Ureter (tissue), 1 donor: ENCODE results near the gene OR4F3. TPM values are rescaled to one million over a fixed set of nuclear protein-coding genes. Genes with fewer than 3 reads are reported as not detected.
"Not testable (repeated sequence)": the region's sequence is repeated elsewhere in the genome, so short reads cannot be mapped to it uniquely, and the experiment has no call there.

Source experiments
- DNase-seq: peaks from one replicate; pipeline ENCODE4 v3.0.0-alpha.2; 2020; ENCODE audit warnings: low spot score
- total RNA-seq: library from RNA; stranded (reverse); gene quantifications from one replicate; pipeline ENCODE4 v1.2.4, GENCODE V29; 2023
- donor health status: DM: yes; HTN: yes; CAD: no.

Gene OR4F3
- total RNA-seq: not detected

- DNase-seq: not testable (repeated sequence)
These were observed at the start of gene OR4F3 for GRCh38 chr5:181366968-181367367. TSS of gene OR4F3 (plus strand) at chr5:181367268.

Other genes starting within 250 kb of the OR4F3 start
- not detected for gene OR2V1, start 236.1 kb upstream of the OR4F3 start, total RNA-seq
- gene OR2V2, start 219.7 kb upstream of the OR4F3 start, total RNA-seq: not detected
- 3.0 TPM for gene TRIM7, start 162.1 kb upstream of the OR4F3 start, total RNA-seq
- 34.5 TPM for gene TRIM41, start 144.0 kb upstream of the OR4F3 start, total RNA-seq
- gene RACK1, start 123.4 kb upstream of the OR4F3 start, total RNA-seq: 1,824 TPM
- gene TRIM52, start 106.1 kb upstream of the OR4F3 start, total RNA-seq: 22.5 TPM